Breast epithelium (tissue), 4 donors: ENCODE measurements around the gene AMIGO3. TPM values are rescaled to one million over a fixed set of nuclear protein-coding genes. Genes with fewer than 3 reads are reported as not detected.

Experiments used
- DNase-seq, 2 donors: peaks; one replicate each; pipeline ENCODE4 v3.0.0-alpha.2; 2019; ENCODE audit warnings: low spot score in 2 of 2
- H3K27ac ChIP-seq, 2 donors: fragments of 200-600 bp; sonication (generic) in 1 of 2; one replicate each; pipeline ENCODE4 v1.5.1; 2016 to 2019; ENCODE audit warnings: mild to moderate bottlenecking in 1 of 2
- H3K27me3 ChIP-seq, 2 donors: fragments of 200-600 bp; sonication (generic) in 1 of 2; one replicate each; pipeline versions ENCODE4 v1.5.1 to v1.6.0; 2017 to 2019; ENCODE audit warnings: control low read depth in 1 of 2, mild to moderate bottlenecking in 1 of 2
- H3K36me3 ChIP-seq: fragments of 200-600 bp; one replicate; pipeline ENCODE4 v1.5.1; 2019
- H3K4me1 ChIP-seq, 2 donors: fragments of 200-600 bp; sonication (generic); one replicate each; pipeline ENCODE4 v1.5.1; 2016 to 2019; ENCODE audit warnings: control low read depth in 1 of 2
- H3K4me3 ChIP-seq, 3 donors: fragments of 200-600 bp; sonication (generic); 1 replicate in 2 of 3; 2 replicates in 1 of 3; pipeline ENCODE4 v1.5.1; 2016 to 2019; ENCODE audit warnings: mild to moderate bottlenecking in 3 of 3, moderate library complexity in 2 of 3
- H3K9me3 ChIP-seq, 2 donors: fragments of 200-600 bp; sonication (generic) in 1 of 2; one replicate each; pipeline ENCODE4 v1.5.1; 2016 to 2019; ENCODE audit warnings: control low read depth in 1 of 2
- CTCF ChIP-seq, 3 donors: fragments of 450-650 bp; IDR thresholded peaks; one replicate each; pipeline ENCODE4 v1.5.1; 2016 to 2017; ENCODE audit warnings: antibody characterized with exemption in 3 of 3, mild to moderate bottlenecking in 3 of 3, moderate library complexity in 3 of 3
- POLR2A ChIP-seq: fragments of 450-650 bp; IDR thresholded peaks from one replicate; pipeline ENCODE4 v1.6.1; 2016; ENCODE audit warnings: antibody characterized with exemption, mild to moderate bottlenecking, moderate library complexity
- POLR2AphosphoS5 ChIP-seq, 3 donors: sonication (generic); formaldehyde crosslinking; IDR thresholded peaks; one replicate each; pipeline ENCODE4 v1.6.1; 2017; ENCODE audit warnings: antibody characterized with exemption in 3 of 3
- intact Hi-C: fragments of 100-400 bp; cut with DNase I; formaldehyde crosslinking; loops from one replicate; pipeline ENCODE4 v1.15.1; 2023; ENCODE audit warnings: low total_unique reads
- total RNA-seq, 3 donors: library from RNA; depleted of rRNA; stranded (reverse); fragments of >200 nt; gene quantifications; one replicate each; pipeline ENCODE4 v1.1.0, GENCODE V29; 2016

AMIGO3 gene
- total RNA-seq, 3 donors from 2014 or later, result 0.98 to 1.3 (median 1.0) TPM

GRCh38 chr3:49732597-49732996, 13.1 kb upstream of the AMIGO3 start:
- Histone ChIP-seq H3K9me3 (no peaks in the 10 kb centered on the region), H3K27ac (no peak overlapping the region), H3K4me1 (no peaks in the 10 kb centered on the region), H3K27me3 (no peaks in the 10 kb centered on the region), H3K4me3 (no peak overlapping the region), H3K36me3 (no peaks in the 10 kb centered on the region)
- intact Hi-C loops, result no loop called here
- TF ChIP-seq CTCF (IDR thresholded peaks at IDR 0.05) (no peak), POLR2AphosphoS5 (IDR thresholded peaks at IDR 0.05) (no peak)
- DNase-seq, result no peak

GRCh38 chr3:49729966-49730609, 10.6 kb upstream of the AMIGO3 start:
- DNase-seq, result no peak
- Histone ChIP-seq H3K4me1 (no peaks in the 10 kb centered on the region), H3K27me3 (no peaks in the 10 kb centered on the region), H3K9me3 (no peaks in the 10 kb centered on the region), H3K4me3 (no peak overlapping the region), H3K27ac (no peak overlapping the region), H3K36me3 (no peaks in the 10 kb centered on the region)
- intact Hi-C loops, result loop anchor here (5.0 kb wide), 1 partner anchor 1113 kb away; no protein-coding TSS in a partner anchor
- no peak for TF ChIP-seq POLR2A
- TF ChIP-seq CTCF (IDR thresholded peaks at IDR 0.05), result no peak
- TF ChIP-seq POLR2AphosphoS5 (IDR thresholded peaks at IDR 0.05), result no peak

GRCh38 chr3:49727924-49728361, 8.5 kb upstream of the AMIGO3 start:
- Histone ChIP-seq H3K9me3 (no peaks in the 10 kb centered on the region), H3K27me3 (no peaks in the 10 kb centered on the region), H3K4me1 (peaks cover 3 to 4% of the 10 kb centered on the region in 2 donors), H3K27ac (no peak overlapping the region), H3K36me3 (no peaks in the 10 kb centered on the region), H3K4me3 (no peak overlapping the region)
- TF ChIP-seq POLR2A (no peak), CTCF (IDR thresholded peaks at IDR 0.05) (no peak), POLR2AphosphoS5 (IDR thresholded peaks at IDR 0.05) (no peak)
- no peak for DNase-seq
- intact Hi-C loops, result loop anchor here (5.0 kb wide), 1 partner anchor 1111 kb away; no protein-coding TSS in a partner anchor

GRCh38 chr3:49727154-49727923, 7.9 kb upstream of the AMIGO3 start:
- Histone ChIP-seq H3K27me3 (no peaks in the 10 kb centered on the region), H3K36me3 (no peaks in the 10 kb centered on the region), H3K4me1 (peaks cover 9% of the 10 kb centered on the region in 2 donors), H3K4me3 (no peak overlapping the region), H3K9me3 (no peaks in the 10 kb centered on the region), H3K27ac (no peak overlapping the region)
- no peak for TF ChIP-seq POLR2AphosphoS5 (IDR thresholded peaks at IDR 0.05)
- no peak for TF ChIP-seq CTCF (IDR thresholded peaks at IDR 0.05)
- no peak for TF ChIP-seq POLR2A
- intact Hi-C loops, result loop anchor here (5.0 kb wide), 1 partner anchor 1110 kb away; no protein-coding TSS in a partner anchor
- no peak for DNase-seq
